HG03565 (cell line): ENCODE measurements around the gene AKAP13.

ENCODE experiments used
- ATAC-seq: cut with Tn5 transposase; IDR thresholded peaks from one replicate; pipeline ENCODE4 v1.9.1; 2021; ENCODE audit warnings: mild to moderate bottlenecking, moderate library complexity; ENCODE audit not compliant: unreplicated experiment

Gene AKAP13

GRCh38 chr15:85609492-85609891 lies 229.1 kb downstream of the AKAP13 start:
- no peak for ATAC-seq

- no peak for ATAC-seq
These were observed 231.0 kb downstream of the AKAP13 start for GRCh38 chr15:85611361-85611760.

- ATAC-seq, result no peak
These were observed 233.7 kb downstream of the AKAP13 start for GRCh38 chr15:85614059-85614458.

- ATAC-seq, result peak; percentile 33
These were observed 235.5 kb downstream of the AKAP13 start for GRCh38 chr15:85615930-85616329.

GRCh38 chr15:85616549-85617110 lies 236.2 kb downstream of the AKAP13 start:
- ATAC-seq, result no peak

- ATAC-seq, result no peak
These were observed 237.8 kb downstream of the AKAP13 start for GRCh38 chr15:85618228-85618505.

- peak; percentile 41 for ATAC-seq
These were observed 238.6 kb downstream of the AKAP13 start for GRCh38 chr15:85618956-85619491.

- no peak for ATAC-seq
These were observed 239.7 kb downstream of the AKAP13 start for GRCh38 chr15:85619992-85620689.

- no peak for ATAC-seq
These were observed 240.3 kb downstream of the AKAP13 start for GRCh38 chr15:85620690-85621049.

- no peak for ATAC-seq
These were observed 240.7 kb downstream of the AKAP13 start for GRCh38 chr15:85621094-85621493.

GRCh38 chr15:85622221-85622831 lies 241.9 kb downstream of the AKAP13 start:
- no peak for ATAC-seq

- no peak for ATAC-seq
These were observed 243.1 kb downstream of the AKAP13 start for GRCh38 chr15:85623315-85624049.

GRCh38 chr15:85624291-85624801 lies 243.9 kb downstream of the AKAP13 start:
- ATAC-seq, result no peak

- ATAC-seq, result no peak
These were observed 244.9 kb downstream of the AKAP13 start for GRCh38 chr15:85625166-85625830.

- peak; percentile 69 for ATAC-seq
These were observed 245.5 kb downstream of the AKAP13 start for GRCh38 chr15:85625856-85626255.

- no peak for ATAC-seq
These were observed 247.0 kb downstream of the AKAP13 start for GRCh38 chr15:85627213-85627935.

GRCh38 chr15:85630311-85630710 lies 249.9 kb downstream of the AKAP13 start:
- ATAC-seq, result no peak

GRCh38 chr15:85631018-85631417 lies 250.6 kb downstream of the AKAP13 start:
- no peak for ATAC-seq

- ATAC-seq, result no peak
These were observed 251.6 kb downstream of the AKAP13 start for GRCh38 chr15:85632014-85632413.

GRCh38 chr15:85633859-85634258 lies 253.5 kb downstream of the AKAP13 start:
- ATAC-seq, result no peak
